Prostate gland (tissue), 2 donors: Measurements from ENCODE around the gene SAP30.

ENCODE experiments used
- CTCF ChIP-seq, 4 experiments: fragments of 200-600 bp in 2 of 4; fragments of 450-650 bp in 2 of 4; sonication (generic) in 2 of 4; IDR thresholded peaks; 1 replicate in 3 of 4; 2 replicates in 1 of 4; pipeline ENCODE4 v1.5.1; 2016 to 2019; ENCODE audit warnings: antibody characterized with exemption in 4 of 4, mild to moderate bottlenecking in 2 of 4, moderate library complexity in 2 of 4
- POLR2AphosphoS5 ChIP-seq: sonication (generic); formaldehyde crosslinking; IDR thresholded peaks from one replicate; pipeline ENCODE4 v1.6.1; 2017; ENCODE audit warnings: antibody characterized with exemption

DNA sequence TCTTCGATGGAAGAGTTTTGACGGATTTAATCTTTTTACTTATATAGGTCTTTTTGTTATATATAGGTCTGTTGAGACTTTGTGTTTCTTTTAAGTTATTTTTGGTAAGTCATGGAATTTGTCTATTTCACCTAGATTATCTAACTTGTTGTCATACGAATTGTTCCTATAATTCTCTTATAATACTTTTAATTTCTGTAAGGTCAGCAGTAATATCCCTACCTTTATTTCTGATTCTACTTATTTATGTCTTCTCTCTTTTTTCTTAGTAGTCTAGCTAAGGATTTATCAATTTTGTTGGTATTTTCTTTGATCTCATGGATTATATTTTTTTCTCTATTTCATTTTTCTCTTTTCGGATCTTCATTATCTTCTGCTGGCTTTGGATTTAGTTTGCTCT lies 11.6 kb downstream of the SAP30 start:
- TF ChIP-seq CTCF (IDR thresholded peaks at IDR 0.05) = no peak
- no peak for TF ChIP-seq POLR2AphosphoS5
